Activated CD4-positive, alpha-beta T cell treated with anti-CD3 and anti-CD28 coated beads, Interleukin-10, Interleukin-2, amounts not matched to agents 100 ng/mL and 50 ng/mL, durations not matched to agents 16 hours and 8 hours (primary cell): ENCODE data around the gene LENG9.
"Not testable (repeated sequence)": the region's sequence is repeated elsewhere in the genome, so short reads cannot be mapped to it uniquely, and the experiment has no call there.

Experiments
- DNase-seq: peaks from one replicate; pipeline ENCODE4 v3.0.0-alpha.2; 2020

The LENG9 gene

GRCh38 chr19:54463531-54464043, at the start of gene LENG9:
Gene LENG9 (minus strand): TSS chr19:54463778. CDS start chr19:54463526, 252 bp downstream.
- DNase-seq = peak; percentile 99

- DNase-seq = not testable (repeated sequence)
Measured at GRCh38 chr19:54509200-54509940, 45.8 kb upstream of the LENG9 start.

DNA sequence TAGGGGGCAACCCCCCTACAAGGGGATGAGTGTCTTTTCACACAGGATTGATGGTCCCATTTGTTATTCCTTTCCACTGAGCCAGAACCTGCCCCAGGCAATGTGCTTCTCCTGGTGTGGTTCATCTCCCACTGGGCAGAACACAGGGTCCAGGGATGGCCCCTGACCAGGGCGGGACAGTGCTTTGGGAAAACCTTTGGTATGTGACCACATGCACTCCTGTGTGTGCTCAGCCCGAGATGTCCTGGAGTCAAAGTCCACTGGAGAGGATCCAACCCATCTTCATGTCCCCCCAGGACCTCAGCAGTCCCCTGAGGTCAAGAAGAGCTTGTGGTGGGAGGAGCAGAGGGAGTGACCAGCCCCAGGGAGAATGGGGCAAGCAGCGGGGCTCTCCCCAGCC, 44.9 kb upstream of the LENG9 start:
- DNase-seq = not testable (repeated sequence)

- no peak for DNase-seq
Measured at GRCh38 chr19:54507824-54508223, 44.2 kb upstream of the LENG9 start.

DNA sequence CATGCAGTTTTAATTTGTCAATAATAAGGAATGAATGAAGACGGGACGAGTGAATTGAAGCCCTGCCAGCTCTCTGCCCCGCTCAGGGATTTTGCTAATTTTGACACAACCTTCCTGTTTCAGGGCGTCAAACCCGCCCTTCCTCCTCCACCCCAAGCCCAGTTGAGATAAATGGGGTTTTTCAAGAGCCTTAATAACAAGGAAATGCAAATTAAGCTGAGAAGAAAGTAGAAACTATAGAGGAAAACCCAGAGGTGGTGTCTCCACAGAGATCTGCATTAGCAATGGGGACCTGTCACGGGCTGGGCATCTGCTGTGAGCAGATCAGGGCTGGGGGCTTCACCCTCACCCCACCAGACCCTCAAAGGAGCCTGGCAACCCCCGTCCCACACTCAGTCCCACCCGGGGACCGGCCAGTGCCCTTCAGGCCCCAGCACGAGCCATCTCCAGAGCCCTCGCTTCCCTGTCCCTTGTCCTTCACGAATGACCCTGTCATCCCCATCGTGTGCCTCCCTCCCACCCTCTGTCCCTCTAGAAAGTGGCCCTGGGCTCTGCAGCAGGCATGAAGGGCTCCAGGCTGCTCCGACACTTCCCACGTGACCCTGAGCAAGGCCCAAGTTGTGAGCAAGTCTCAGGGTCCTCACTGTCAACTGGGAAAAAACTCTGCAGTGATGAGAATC, 43.6 kb upstream of the LENG9 start:
- not testable (repeated sequence) for DNase-seq

GRCh38 chr19:54506079-54506478, 42.5 kb upstream of the LENG9 start:
- no peak for DNase-seq

DNA sequence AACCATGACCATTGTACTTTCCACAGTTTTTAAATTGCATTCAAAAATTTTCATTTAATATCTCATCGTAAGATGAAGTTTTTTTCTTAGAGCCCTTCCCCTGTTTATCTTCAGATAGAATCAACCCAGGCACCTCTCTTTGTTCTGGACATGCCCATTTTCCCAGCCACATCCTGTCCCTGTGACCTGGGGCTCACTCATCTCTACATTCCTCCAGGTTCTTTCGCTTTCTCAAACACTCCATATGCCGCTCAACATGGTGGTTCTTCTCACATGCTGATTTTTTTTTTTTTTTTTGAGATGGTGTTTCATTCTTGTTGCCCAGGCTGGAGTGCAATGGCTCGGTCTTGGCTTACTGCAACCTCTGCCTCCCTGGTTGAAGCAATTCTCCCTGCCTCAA, 42.0 kb upstream of the LENG9 start:
- not testable (repeated sequence) for DNase-seq

GRCh38 chr19:54502518-54503048, 39.0 kb upstream of the LENG9 start, which contains the start of gene LAIR2:
Gene LAIR2 (plus strand): TSS chr19:54502831. CDS start chr19:54502919, 88 bp downstream.
- DNase-seq = no peak

DNA sequence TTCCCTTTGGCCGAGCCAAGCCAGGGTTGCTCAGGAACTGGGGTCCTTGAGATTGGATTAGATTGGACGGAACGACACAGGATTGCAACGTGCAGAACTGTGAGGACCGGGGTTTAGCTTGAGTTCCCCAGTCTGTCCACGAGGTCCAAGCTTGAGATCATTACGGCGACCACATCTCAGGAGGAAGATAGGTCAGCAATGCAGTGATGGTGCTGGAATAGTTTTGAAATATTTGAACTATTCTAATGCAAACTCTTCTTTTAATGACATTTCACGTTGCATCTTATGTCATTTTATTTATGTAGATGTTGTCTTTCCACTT, 34.8 kb upstream of the LENG9 start:
- not testable (repeated sequence) for DNase-seq

DNA sequence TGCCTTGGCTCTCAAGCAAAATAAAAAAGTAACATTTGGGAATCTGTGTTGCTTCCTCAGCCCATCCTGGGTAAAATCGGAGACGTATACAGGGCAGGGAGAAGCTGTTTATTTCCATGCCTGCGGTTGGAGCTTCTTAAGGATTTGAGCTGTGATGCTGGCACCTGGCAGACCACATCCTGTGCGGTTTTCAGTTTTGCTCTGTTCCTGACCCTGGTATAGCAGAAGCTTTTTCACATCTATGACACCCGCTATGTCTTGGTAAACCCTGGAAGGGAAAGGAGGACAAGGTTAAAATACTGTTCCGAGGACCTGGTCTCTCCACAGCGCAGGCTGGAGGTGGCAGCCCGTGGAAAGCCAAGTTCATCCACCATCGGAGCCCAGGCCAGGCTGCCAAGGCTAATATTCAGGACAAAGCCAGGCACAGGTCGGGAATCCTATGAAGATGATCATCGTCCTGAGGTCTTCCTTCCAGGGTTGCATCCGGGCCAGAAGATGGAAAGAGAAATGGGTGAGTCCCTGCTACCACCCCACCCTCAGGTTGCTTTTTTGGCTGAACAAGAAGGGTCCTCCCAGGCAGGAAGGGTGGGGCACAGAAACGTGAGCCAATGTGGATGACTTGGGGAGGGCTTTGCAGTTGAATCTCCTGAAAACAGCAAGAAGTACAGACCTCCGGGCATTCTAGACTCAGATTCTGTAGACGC, 34.3 kb upstream of the LENG9 start:
- peak; percentile 55 for DNase-seq

DNA sequence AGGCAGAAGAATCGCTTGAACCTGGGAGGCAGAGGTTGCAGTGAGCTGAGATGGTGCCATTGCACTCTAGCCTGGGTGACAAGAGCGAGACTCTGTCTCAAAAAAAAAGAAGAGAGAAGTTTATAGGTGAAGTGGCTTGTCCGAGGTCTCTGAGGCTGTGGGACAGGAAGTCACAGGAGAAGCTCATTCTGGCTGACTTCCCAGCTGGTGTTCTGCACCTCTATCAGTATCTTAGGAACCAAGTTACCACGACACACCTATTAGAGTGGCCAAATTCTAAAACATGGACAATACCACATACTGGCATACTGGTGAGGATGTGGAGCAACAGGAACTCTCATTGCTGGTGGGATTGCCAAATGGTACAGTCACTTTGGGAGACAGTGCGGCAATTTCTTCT, 31.7 kb upstream of the LENG9 start:
- DNase-seq = not testable (repeated sequence)

DNA sequence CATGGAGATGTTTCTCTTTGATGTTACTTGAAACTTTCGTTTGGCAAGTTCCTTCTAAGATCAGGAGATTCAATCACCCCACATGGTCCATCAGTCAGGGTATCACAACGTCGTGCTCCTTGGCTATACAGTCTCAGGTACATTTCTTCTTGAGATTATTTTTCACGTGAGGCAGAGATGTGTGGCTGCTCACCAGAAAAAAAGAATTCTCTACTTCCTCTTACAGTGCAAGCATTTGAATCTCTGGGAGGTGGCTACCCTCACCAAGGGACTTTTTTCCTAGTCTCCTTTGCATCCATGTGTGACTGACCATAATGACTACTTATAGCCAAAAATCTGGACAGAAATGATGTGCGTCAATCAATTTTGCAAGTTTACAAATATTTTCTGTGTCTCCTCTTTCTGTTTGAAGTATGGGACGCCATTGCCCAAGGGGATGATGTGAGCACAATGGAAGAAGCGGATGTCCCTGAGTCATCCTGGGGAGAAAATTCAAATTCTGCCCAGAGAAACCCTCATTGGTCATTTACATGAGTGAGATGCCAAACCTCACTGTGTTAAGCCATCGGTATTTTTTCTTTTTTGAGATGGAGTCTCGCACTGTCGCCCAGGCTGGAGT, 30.5 kb upstream of the LENG9 start:
- DNase-seq = no peak

DNA sequence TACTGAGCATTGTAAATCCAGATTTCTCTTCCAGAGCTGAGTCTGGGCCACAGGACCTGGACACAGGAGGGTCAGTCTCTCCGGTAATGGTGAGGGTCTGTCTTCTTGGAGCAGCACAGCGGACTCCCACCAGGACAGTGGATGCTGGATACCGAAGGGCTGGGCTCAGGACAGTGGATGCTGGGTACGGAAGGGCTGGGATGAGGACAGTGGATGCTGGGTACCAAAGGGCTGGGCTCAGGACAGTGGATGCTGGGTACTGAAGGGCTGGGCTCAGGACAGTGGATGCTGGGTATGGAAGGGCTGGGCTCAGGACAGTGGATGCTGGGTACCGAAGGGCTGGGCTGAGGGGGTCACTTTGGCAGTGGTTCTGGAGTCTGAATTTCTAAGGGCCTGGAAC, 29.5 kb upstream of the LENG9 start:
- DNase-seq = not testable (repeated sequence)

GRCh38 chr19:54492568-54492967, 29.0 kb upstream of the LENG9 start:
- DNase-seq = no peak

- DNase-seq = no peak
Measured at GRCh38 chr19:54489766-54490165, 26.2 kb upstream of the LENG9 start.

- no peak for DNase-seq
Measured at GRCh38 chr19:54489341-54489740, 25.8 kb upstream of the LENG9 start.

GRCh38 chr19:54485851-54486250, 22.3 kb upstream of the LENG9 start:
- no peak for DNase-seq

DNA sequence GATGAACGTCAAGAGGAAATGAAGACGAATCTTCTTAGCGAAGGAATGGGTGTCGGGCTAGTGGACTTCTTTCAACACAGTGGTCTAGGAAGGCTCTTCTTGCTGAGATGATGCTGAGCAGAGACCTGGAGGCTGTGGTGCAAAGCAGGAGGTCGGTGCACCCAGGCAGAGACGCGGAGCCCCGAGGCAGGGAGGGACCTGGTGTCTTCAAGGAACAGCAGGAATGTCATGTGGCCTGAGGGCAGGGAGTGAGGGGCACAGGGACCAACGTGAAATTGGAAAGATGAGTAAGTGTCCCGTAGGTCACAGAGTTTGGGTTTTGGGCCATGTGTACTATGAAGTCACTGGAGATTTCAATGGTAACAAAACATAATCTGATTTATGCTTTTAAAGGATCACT, 20.9 kb upstream of the LENG9 start:
- no peak for DNase-seq

- DNase-seq = no peak
Measured at GRCh38 chr19:54482889-54483288, 19.3 kb upstream of the LENG9 start.

DNA sequence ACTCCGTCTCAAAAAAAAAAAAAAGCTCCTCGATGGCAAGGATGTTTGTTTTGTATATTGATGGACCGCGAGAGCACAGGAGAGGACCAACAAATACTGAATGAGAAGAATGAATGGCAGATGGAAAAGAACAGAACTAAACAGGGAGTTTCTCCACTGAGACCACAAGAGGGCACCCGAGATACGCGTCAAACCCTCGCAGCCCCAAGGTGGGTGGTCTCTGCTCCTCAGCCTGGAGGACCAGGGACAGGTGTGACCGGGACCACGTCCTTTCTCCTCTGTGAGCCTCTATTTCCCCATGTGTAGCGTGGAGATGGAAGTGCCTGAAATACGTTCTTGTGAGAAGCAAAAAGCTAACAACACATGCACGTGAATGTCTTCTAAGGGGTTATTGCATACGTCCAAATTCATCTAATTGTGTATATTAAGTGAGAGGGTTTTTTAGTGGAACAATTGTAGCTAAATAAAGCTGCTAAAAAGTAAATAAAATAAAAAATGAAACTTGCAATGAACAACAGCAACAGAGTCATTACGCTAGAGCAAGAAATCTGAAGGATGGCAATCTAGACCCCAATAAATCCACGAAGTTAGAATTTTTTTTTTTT, 17.9 kb upstream of the LENG9 start:
- DNase-seq = peak; percentile 52

GRCh38 chr19:54480051-54480450, 16.5 kb upstream of the LENG9 start:
- DNase-seq = no peak

- DNase-seq = peak; percentile 48
Measured at GRCh38 chr19:54478677-54479266, 15.2 kb upstream of the LENG9 start.
